Keratinocyte (primary cell): ENCODE data around the gene RAB3IL1. TPM values are rescaled to one million over a fixed set of nuclear protein-coding genes. Genes with fewer than 3 reads are reported as not detected.

Source experiments
- DNase-seq: peaks from one replicate; pipeline ENCODE4 v3.0.0-alpha.2; 2011; ENCODE audit warnings: low read depth, missing footprints, low spot score
- FAIRE-seq: peaks from 2 replicates; lab custom pipeline; 2011; peaks lifted over from hg19 to GRCh38; lab: Jason Lieb, UNC
- H2AFZ ChIP-seq: 2 replicates; pipeline ENCODE4 v1.6.0; 2012; ENCODE audit warnings: low read length, control low read depth, inconsistent platforms; ENCODE audit not compliant: control insufficient read depth
- H3K27ac ChIP-seq: 2 replicates; pipeline ENCODE4 v1.5.1; 2011; ENCODE audit warnings: low read length; ENCODE audit not compliant: control insufficient read depth, insufficient read depth
- H3K27me3 ChIP-seq: 3 replicates; pipeline ENCODE4 v1.6.0; 2011; ENCODE audit warnings: low read length; ENCODE audit not compliant: control insufficient read depth, insufficient read depth; ENCODE audit errors: extremely low read depth
- H3K36me3 ChIP-seq, 2 experiments: 2 replicates in 1 of 2; 3 replicates in 1 of 2; pipeline ENCODE4 v1.5.1; 2011; ENCODE audit warnings: low read length in 2 of 2, mild to moderate bottlenecking in 1 of 2; ENCODE audit not compliant: control insufficient read depth in 2 of 2, insufficient read depth in 2 of 2; ENCODE audit errors: extremely low read depth in 1 of 2
- H3K4me1 ChIP-seq: 3 replicates; pipeline ENCODE4 v1.5.1; 2011; ENCODE audit warnings: low read length; ENCODE audit not compliant: control insufficient read depth, insufficient read depth; ENCODE audit errors: extremely low read depth
- H3K4me2 ChIP-seq: 3 replicates; pipeline ENCODE4 v1.6.0; 2011; ENCODE audit warnings: low read depth, low read length; ENCODE audit not compliant: control insufficient read depth, insufficient read depth; ENCODE audit errors: extremely low read depth
- H3K4me3 ChIP-seq, 3 experiments: fragments of 200-600 bp in 1 of 3; sonication (generic) in 1 of 3; 2 replicates in 2 of 3; 3 replicates in 1 of 3; pipeline ENCODE4 v1.5.1; 2011 to 2016; ENCODE audit warnings: low read length in 3 of 3, mild to moderate bottlenecking in 3 of 3, control low read depth in 2 of 3, inconsistent platforms in 1 of 3, low read depth in 1 of 3, mixed read lengths in 1 of 3, mixed run types in 1 of 3, moderate library complexity in 1 of 3; ENCODE audit not compliant: control insufficient read depth in 2 of 3, insufficient read depth in 2 of 3; ENCODE audit errors: extremely low read depth in 1 of 3
- H3K79me2 ChIP-seq: 2 replicates; pipeline ENCODE4 v1.6.0; 2012; ENCODE audit warnings: low read length; ENCODE audit not compliant: control insufficient read depth, insufficient read depth
- H3K9ac ChIP-seq: 3 replicates; pipeline ENCODE4 v1.6.0; 2011; ENCODE audit warnings: low read length; ENCODE audit not compliant: control insufficient read depth, insufficient read depth; ENCODE audit errors: extremely low read depth
- H3K9me1 ChIP-seq: 3 replicates; pipeline ENCODE4 v1.6.0; 2011; ENCODE audit warnings: low read length; ENCODE audit not compliant: control insufficient read depth, insufficient read depth; ENCODE audit errors: extremely low read depth
- H3K9me3 ChIP-seq: 2 replicates; pipeline ENCODE4 v1.5.1; 2012; ENCODE audit warnings: low read depth, low read length; ENCODE audit not compliant: control insufficient read depth
- H4K20me1 ChIP-seq: 3 replicates; pipeline ENCODE4 v1.6.0; 2011; ENCODE audit warnings: low read length; ENCODE audit not compliant: control insufficient read depth, insufficient read depth; ENCODE audit errors: extremely low read depth
- EZH2 ChIP-seq: IDR thresholded peaks from one replicate; pipeline ENCODE4 v1.6.1; 2012; ENCODE audit warnings: inconsistent platforms, mild to moderate bottlenecking, low read length, moderate library complexity
- dilution Hi-C: fragments of 300-500 bp; cut with MboI; formaldehyde crosslinking; loops from one replicate; pipeline ENCODE4 v1.7.0; 2020; ENCODE audit warnings: low sequenced_read_pairs; ENCODE audit not compliant: extremely low pct_ligation_motif_present
- polyA plus RNA-seq, 5 experiments: library from polyadenylated mRNA; depleted of rRNA in 3 of 5; stranded (reverse) in 3 of 5; stranded (forward) in 1 of 5; unstranded in 1 of 5; fragments of >200 nt; gene quantifications; 1 replicate in 1 of 5; 2 replicates in 3 of 5; 3 replicates in 1 of 5; pipeline versions ENCODE4 v1.2.1 to v1.2.3, GENCODE V29; 2011 to 2012; ENCODE audit warnings: missing spikeins in 2 of 5, low read depth in 1 of 5, low replicate concordance in 1 of 5
- TF ChIP-seq, protein P1 (sequence below), 3 experiments: IDR thresholded peaks in 1 of 3; conservative IDR thresholded peaks in 1 of 3; optimal IDR thresholded peaks in 1 of 3; 2 replicates in 2 of 3; 3 replicates in 1 of 3; pipeline versions ENCODE3 to v1.5.1; 2011; ENCODE audit warnings: low read length in 3 of 3, mild to moderate bottlenecking in 3 of 3, moderate library complexity in 2 of 3, control low read depth in 1 of 3, inconsistent platforms in 1 of 3; ENCODE audit not compliant: insufficient read depth in 2 of 3; ENCODE audit errors: extremely low read depth in 1 of 3

The RAB3IL1 gene
- polyA plus RNA-seq, 1 donor (not counting 4 experiments of a cell fraction or from before 2014, with no cell fraction given) = 0.31 TPM

GRCh38 chr11:61912530-61912898, 4.9 kb downstream of the RAB3IL1 start:
- H3K9ac ChIP-seq = no peak overlapping the region
- no peak for TF ChIP-seq EZH2
- TF ChIP-seq, protein P1, sequence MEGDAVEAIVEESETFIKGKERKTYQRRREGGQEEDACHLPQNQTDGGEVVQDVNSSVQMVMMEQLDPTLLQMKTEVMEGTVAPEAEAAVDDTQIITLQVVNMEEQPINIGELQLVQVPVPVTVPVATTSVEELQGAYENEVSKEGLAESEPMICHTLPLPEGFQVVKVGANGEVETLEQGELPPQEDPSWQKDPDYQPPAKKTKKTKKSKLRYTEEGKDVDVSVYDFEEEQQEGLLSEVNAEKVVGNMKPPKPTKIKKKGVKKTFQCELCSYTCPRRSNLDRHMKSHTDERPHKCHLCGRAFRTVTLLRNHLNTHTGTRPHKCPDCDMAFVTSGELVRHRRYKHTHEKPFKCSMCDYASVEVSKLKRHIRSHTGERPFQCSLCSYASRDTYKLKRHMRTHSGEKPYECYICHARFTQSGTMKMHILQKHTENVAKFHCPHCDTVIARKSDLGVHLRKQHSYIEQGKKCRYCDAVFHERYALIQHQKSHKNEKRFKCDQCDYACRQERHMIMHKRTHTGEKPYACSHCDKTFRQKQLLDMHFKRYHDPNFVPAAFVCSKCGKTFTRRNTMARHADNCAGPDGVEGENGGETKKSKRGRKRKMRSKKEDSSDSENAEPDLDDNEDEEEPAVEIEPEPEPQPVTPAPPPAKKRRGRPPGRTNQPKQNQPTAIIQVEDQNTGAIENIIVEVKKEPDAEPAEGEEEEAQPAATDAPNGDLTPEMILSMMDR (optimal IDR thresholded peaks at IDR 0.05 in 1 of 3, IDR thresholded peaks at IDR 0.05 in 1 of 3, conservative IDR thresholded peaks at IDR 0.05 in 1 of 3; ENCODE audit: extremely low read depth in 1 of 3, insufficient read depth in 2 of 3, low read length in 3 of 3) = no peak
- H2AFZ ChIP-seq = no peak overlapping the region
- H3K9me3 ChIP-seq = no peaks in the 10 kb centered on the region
- dilution Hi-C loops = loop anchor here (25.0 kb wide), 1 partner anchor 175 kb away; no protein-coding TSS in a partner anchor
- no peaks in the 10 kb centered on the region for H3K79me2 ChIP-seq
- peaks cover 15% of the 10 kb centered on the region for H3K27me3 ChIP-seq
- H3K9me1 ChIP-seq = no peaks in the 10 kb centered on the region
- no peak for FAIRE-seq
- no peak overlapping the region for H3K27ac ChIP-seq
- no peak overlapping the region for H3K4me2 ChIP-seq
- H4K20me1 ChIP-seq = peaks cover 3% of the 10 kb centered on the region
- no peak overlapping the region for H3K4me3 ChIP-seq
- no peak for DNase-seq
- no peaks in the 10 kb centered on the region for H3K4me1 ChIP-seq
- no peaks in the 10 kb centered on the region for H3K36me3 ChIP-seq

- DNase-seq (no peak), FAIRE-seq (no peak)
- no peak for TF ChIP-seq EZH2
- TF ChIP-seq, protein P1 (optimal IDR thresholded peaks at IDR 0.05 in 1 of 3, IDR thresholded peaks at IDR 0.05 in 1 of 3, conservative IDR thresholded peaks at IDR 0.05 in 1 of 3; ENCODE audit: extremely low read depth in 1 of 3, insufficient read depth in 2 of 3, low read length in 3 of 3) = no peak
- Histone ChIP-seq H3K9me3 (no peaks in the 10 kb centered on the region), H3K4me1 (no peaks in the 10 kb centered on the region), H4K20me1 (peaks cover 3% of the 10 kb centered on the region), H3K9me1 (no peaks in the 10 kb centered on the region), H3K27me3 (peaks cover 12% of the 10 kb centered on the region), H3K4me2 (no peak overlapping the region), H3K36me3 (no peaks in the 10 kb centered on the region), H3K9ac (no peak overlapping the region), H3K79me2 (no peaks in the 10 kb centered on the region), H3K4me3 (no peak overlapping the region), H3K27ac (no peak overlapping the region), H2AFZ (no peak overlapping the region)
- dilution Hi-C loops = loop anchor here (25.0 kb wide), 1 partner anchor 175 kb away; no protein-coding TSS in a partner anchor
These were observed 5.5 kb downstream of the RAB3IL1 start for GRCh38 chr11:61911701-61912529.
